ENCODE results near the gene AGO4.

The AGO4 gene

DNA sequence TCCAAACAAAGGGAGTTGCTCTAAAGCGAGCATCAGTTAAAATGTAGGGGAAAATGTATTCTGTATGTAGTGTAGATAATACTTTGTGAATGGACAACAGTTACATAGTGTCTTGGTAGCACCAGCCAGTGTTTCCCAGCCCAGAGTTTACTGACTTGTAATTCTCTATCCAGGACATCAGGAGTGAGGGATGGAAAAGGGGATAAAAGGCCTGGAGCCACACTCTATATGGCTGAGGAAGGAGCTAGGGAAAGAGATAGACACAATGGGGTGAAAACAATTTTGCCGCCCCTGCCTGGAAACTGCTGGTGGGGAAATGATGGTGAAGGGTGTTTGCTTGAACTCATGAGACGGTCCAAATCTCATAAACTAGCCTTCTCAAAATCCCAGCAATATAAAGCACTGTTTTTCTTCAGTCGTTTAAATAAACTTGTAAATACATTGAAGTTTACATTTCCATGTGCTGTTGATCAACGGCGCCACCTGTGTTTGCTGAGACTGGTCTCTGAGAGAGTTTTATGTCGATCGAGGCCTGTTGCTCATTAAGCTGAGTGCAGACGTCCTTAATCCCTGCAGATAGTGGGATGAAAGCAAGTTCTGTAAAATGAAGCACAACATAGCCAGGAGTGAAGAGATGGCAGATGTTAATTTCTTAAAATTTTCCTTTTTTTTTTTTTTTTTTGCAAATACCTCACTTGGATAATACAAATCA lies 47.3 kb downstream of the AGO4 start:
- no peaks in the 10 kb centered on the region for H3K9me3 ChIP-seq (ENCODE audit: insufficient read depth, low read depth, low read length)
- H3K4me1 ChIP-seq (ENCODE audit: control insufficient read depth in 1 of 2, insufficient read depth in 2 of 2, low read length in 2 of 2), result no peaks in the 10 kb centered on the region
- no peak overlapping the region for H2BK12ac ChIP-seq (ENCODE audit: low read length)
- no CpG with 5 or more reads among the region's 9 CpGs for WGBS (ENCODE audit: extremely low coverage, insufficient coverage, insufficient read length)
- no peak overlapping the region for H4K12ac ChIP-seq (ENCODE audit: low read depth, low read length)
- no peak overlapping the region for H2BK5ac ChIP-seq (ENCODE audit: low read depth, low read length, poor library complexity)
- H3K4me3 ChIP-seq (ENCODE audit: low read depth, low read length), result no peak overlapping the region
- H3K9ac ChIP-seq (ENCODE audit: low read length), result no peak overlapping the region
- H3K4me2 ChIP-seq (ENCODE audit: low read length), result no peak overlapping the region
- H3K79me2 ChIP-seq (ENCODE audit: control insufficient read depth, insufficient read depth, low read length, poor library complexity), result no peaks in the 10 kb centered on the region
- H2AFZ ChIP-seq (ENCODE audit: insufficient read depth, low read length, poor library complexity), result no peak overlapping the region
- H4K8ac ChIP-seq (ENCODE audit: low read depth, low read length), result no peak overlapping the region
- H3K27ac ChIP-seq (ENCODE audit: low read depth, low read length), result no peak overlapping the region
- H4K91ac ChIP-seq (ENCODE audit: low read depth, low read length), result no peak overlapping the region
- H3K79me1 ChIP-seq (ENCODE audit: low read length), result no peaks in the 10 kb centered on the region
- no peak overlapping the region for H3K23ac ChIP-seq (ENCODE audit: low read length)
- H3K18ac ChIP-seq (ENCODE audit: low read length), result no peak overlapping the region
- H3K36me3 ChIP-seq (ENCODE audit: control insufficient read depth in 1 of 2, insufficient read depth in 2 of 2, low read length in 2 of 2), result peaks cover 11 to 15% of the 10 kb centered on the region in 2 experiments
- H3K27me3 ChIP-seq (ENCODE audit: insufficient read depth, low read length), result no peaks in the 10 kb centered on the region
- H3K4ac ChIP-seq (ENCODE audit: low read depth, low read length), result no peak overlapping the region
- no peak overlapping the region for H2AK5ac ChIP-seq (ENCODE audit: low read length)
- H3K14ac ChIP-seq (ENCODE audit: low read length), result no peak overlapping the region
- H2BK120ac ChIP-seq (ENCODE audit: insufficient read depth, low read length, poor library complexity), result no peak overlapping the region
- no peak for DNase-seq

DNA sequence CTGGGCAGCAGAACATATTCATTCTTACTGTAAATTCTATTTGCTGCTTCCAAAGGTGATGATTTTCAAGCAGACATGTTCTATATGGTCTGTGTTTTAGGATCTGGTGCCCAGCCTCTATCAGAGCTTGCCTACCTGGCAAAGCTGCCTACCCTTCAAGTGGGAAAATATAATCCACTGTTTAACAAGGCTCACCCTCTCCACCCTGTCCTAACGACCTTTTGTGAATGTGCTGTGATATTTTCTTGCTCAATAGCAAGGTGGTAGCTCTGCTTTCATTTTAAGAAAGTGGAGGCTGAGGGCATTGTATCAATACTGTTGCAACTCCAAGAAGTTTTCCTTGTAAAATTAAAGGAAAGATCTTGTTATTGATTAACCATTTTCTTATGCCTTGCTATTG lies 49.1 kb downstream of the AGO4 start:
- Histone ChIP-seq H4K12ac (ENCODE audit: low read depth, low read length) (no peak overlapping the region), H3K4me2 (ENCODE audit: low read length) (no peak overlapping the region), H3K14ac (ENCODE audit: low read length) (no peak overlapping the region), H3K4ac (ENCODE audit: low read depth, low read length) (no peak overlapping the region), H3K18ac (ENCODE audit: low read length) (no peak overlapping the region), H2BK12ac (ENCODE audit: low read length) (no peak overlapping the region), H2BK120ac (ENCODE audit: insufficient read depth, low read length, poor library complexity) (no peak overlapping the region), H3K79me2 (ENCODE audit: control insufficient read depth, insufficient read depth, low read length, poor library complexity) (no peaks in the 10 kb centered on the region), H2AFZ (ENCODE audit: insufficient read depth, low read length, poor library complexity) (no peak overlapping the region), H3K27me3 (ENCODE audit: insufficient read depth, low read length) (no peaks in the 10 kb centered on the region), H2AK5ac (ENCODE audit: low read length) (no peak overlapping the region), H3K79me1 (ENCODE audit: low read length) (no peaks in the 10 kb centered on the region), H3K9ac (ENCODE audit: low read length) (no peak overlapping the region), H3K4me3 (ENCODE audit: low read depth, low read length) (no peak overlapping the region), H4K91ac (ENCODE audit: low read depth, low read length) (no peak overlapping the region), H4K8ac (ENCODE audit: low read depth, low read length) (no peak overlapping the region), H2BK5ac (ENCODE audit: low read depth, low read length, poor library complexity) (no peak overlapping the region), H3K4me1 (ENCODE audit: control insufficient read depth in 1 of 2, insufficient read depth in 2 of 2, low read length in 2 of 2) (no peaks in the 10 kb centered on the region), H3K36me3 (ENCODE audit: control insufficient read depth in 1 of 2, insufficient read depth in 2 of 2, low read length in 2 of 2) (peaks cover 7 to 9% of the 10 kb centered on the region in 2 experiments), H3K23ac (ENCODE audit: low read length) (no peak overlapping the region), H3K27ac (ENCODE audit: low read depth, low read length) (no peak overlapping the region), H3K9me3 (ENCODE audit: insufficient read depth, low read depth, low read length) (no peaks in the 10 kb centered on the region)
- no peak for DNase-seq
- WGBS (ENCODE audit: extremely low coverage, insufficient coverage, insufficient read length), result no CpG with 5 or more reads among the region's 1 CpG

DNA sequence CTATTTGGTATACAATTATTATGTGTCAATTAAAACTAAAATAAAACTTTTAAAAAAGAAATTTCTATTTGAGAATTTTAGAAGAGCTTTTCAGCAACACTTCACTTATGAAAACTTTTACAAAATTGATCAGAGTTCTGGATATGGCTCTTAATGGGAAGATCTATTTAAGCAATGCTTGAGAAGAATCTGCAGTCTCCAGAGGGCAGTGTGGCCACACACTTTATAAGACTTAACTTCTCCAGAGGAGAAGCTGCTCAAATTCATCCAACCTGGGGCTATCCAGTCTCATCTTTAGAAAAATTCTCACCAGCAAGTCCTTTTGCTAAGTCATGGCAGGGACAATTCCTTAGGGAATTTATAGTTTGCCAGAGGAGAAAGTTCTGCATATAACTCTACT lies 50.0 kb downstream of the AGO4 start:
- no peaks in the 10 kb centered on the region for H3K79me2 ChIP-seq (ENCODE audit: control insufficient read depth, insufficient read depth, low read length, poor library complexity)
- H3K27me3 ChIP-seq (ENCODE audit: insufficient read depth, low read length), result no peaks in the 10 kb centered on the region
- H3K4me3 ChIP-seq (ENCODE audit: low read depth, low read length), result no peak overlapping the region
- no peak overlapping the region for H3K27ac ChIP-seq (ENCODE audit: low read depth, low read length)
- no peak overlapping the region for H2AFZ ChIP-seq (ENCODE audit: insufficient read depth, low read length, poor library complexity)
- no peak overlapping the region for H2BK12ac ChIP-seq (ENCODE audit: low read length)
- no peaks in the 10 kb centered on the region for H3K79me1 ChIP-seq (ENCODE audit: low read length)
- peaks cover 7 to 9% of the 10 kb centered on the region in 2 experiments for H3K36me3 ChIP-seq (ENCODE audit: control insufficient read depth in 1 of 2, insufficient read depth in 2 of 2, low read length in 2 of 2)
- H3K14ac ChIP-seq (ENCODE audit: low read length), result no peak overlapping the region
- H3K4me2 ChIP-seq (ENCODE audit: low read length), result no peak overlapping the region
- no peak overlapping the region for H4K12ac ChIP-seq (ENCODE audit: low read depth, low read length)
- no peaks in the 10 kb centered on the region for H3K4me1 ChIP-seq (ENCODE audit: control insufficient read depth in 1 of 2, insufficient read depth in 2 of 2, low read length in 2 of 2)
- H4K91ac ChIP-seq (ENCODE audit: low read depth, low read length), result no peak overlapping the region
- H3K18ac ChIP-seq (ENCODE audit: low read length), result no peak overlapping the region
- H3K23ac ChIP-seq (ENCODE audit: low read length), result no peak overlapping the region
- no peak overlapping the region for H3K4ac ChIP-seq (ENCODE audit: low read depth, low read length)
- DNase-seq, result peak in 1 of 2 donors; percentile 25
- no peak overlapping the region for H2AK5ac ChIP-seq (ENCODE audit: low read length)
- H4K8ac ChIP-seq (ENCODE audit: low read depth, low read length), result no peak overlapping the region
- H2BK120ac ChIP-seq (ENCODE audit: insufficient read depth, low read length, poor library complexity), result no peak overlapping the region
- H2BK5ac ChIP-seq (ENCODE audit: low read depth, low read length, poor library complexity), result no peak overlapping the region
- H3K9ac ChIP-seq (ENCODE audit: low read length), result no peak overlapping the region
- no peaks in the 10 kb centered on the region for H3K9me3 ChIP-seq (ENCODE audit: insufficient read depth, low read depth, low read length)

DNA sequence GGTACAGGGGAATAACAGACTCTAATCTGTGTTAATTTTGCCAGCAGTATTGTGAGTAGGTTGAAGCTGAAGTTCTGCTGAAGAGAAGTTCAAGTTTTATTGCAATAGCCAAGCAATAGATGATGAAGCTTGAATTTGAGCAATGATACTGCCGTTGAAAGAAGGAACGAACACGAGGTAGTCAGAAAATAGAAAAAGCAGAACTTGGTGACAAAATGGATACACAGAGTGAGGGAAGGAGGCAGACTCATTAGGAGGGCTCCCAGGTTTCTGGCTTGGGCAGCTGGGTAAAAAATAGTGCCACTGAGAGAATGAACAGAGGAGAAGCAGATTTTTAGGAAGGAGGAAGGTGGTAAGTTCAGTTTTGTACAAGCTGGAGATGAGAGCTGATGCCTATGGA lies 52.9 kb downstream of the AGO4 start:
- DNase-seq, result no peak
- no peak overlapping the region for H4K8ac ChIP-seq (ENCODE audit: low read depth, low read length)
- no peak overlapping the region for H2BK5ac ChIP-seq (ENCODE audit: low read depth, low read length, poor library complexity)
- no peak overlapping the region for H3K9ac ChIP-seq (ENCODE audit: low read length)
- H4K12ac ChIP-seq (ENCODE audit: low read depth, low read length), result no peak overlapping the region
- no peak overlapping the region for H3K14ac ChIP-seq (ENCODE audit: low read length)
- no peak overlapping the region for H3K18ac ChIP-seq (ENCODE audit: low read length)
- H3K27me3 ChIP-seq (ENCODE audit: insufficient read depth, low read length), result no peaks in the 10 kb centered on the region
- WGBS (ENCODE audit: extremely low coverage, insufficient coverage, insufficient read length), result no CpG with 5 or more reads among the region's 3 CpGs
- no peaks in the 10 kb centered on the region for H3K4me1 ChIP-seq (ENCODE audit: control insufficient read depth in 1 of 2, insufficient read depth in 2 of 2, low read length in 2 of 2)
- H3K9me3 ChIP-seq (ENCODE audit: insufficient read depth, low read depth, low read length), result no peaks in the 10 kb centered on the region
- no peak overlapping the region for H2BK120ac ChIP-seq (ENCODE audit: insufficient read depth, low read length, poor library complexity)
- H3K4me3 ChIP-seq (ENCODE audit: low read depth, low read length), result no peak overlapping the region
- H3K36me3 ChIP-seq (ENCODE audit: control insufficient read depth in 1 of 2, insufficient read depth in 2 of 2, low read length in 2 of 2), result peaks cover 2 to 3% of the 10 kb centered on the region in 2 experiments
- H3K4ac ChIP-seq (ENCODE audit: low read depth, low read length), result no peak overlapping the region
- H3K79me1 ChIP-seq (ENCODE audit: low read length), result no peaks in the 10 kb centered on the region
- H3K23ac ChIP-seq (ENCODE audit: low read length), result no peak overlapping the region
- no peak overlapping the region for H3K4me2 ChIP-seq (ENCODE audit: low read length)
- H2AK5ac ChIP-seq (ENCODE audit: low read length), result no peak overlapping the region
- no peak overlapping the region for H2AFZ ChIP-seq (ENCODE audit: insufficient read depth, low read length, poor library complexity)
- no peak overlapping the region for H3K27ac ChIP-seq (ENCODE audit: low read depth, low read length)
- no peak overlapping the region for H4K91ac ChIP-seq (ENCODE audit: low read depth, low read length)
- no peaks in the 10 kb centered on the region for H3K79me2 ChIP-seq (ENCODE audit: control insufficient read depth, insufficient read depth, low read length, poor library complexity)
- no peak overlapping the region for H2BK12ac ChIP-seq (ENCODE audit: low read length)
